Hepatic stellate cell (primary cell): Measurements from ENCODE around the gene OPHN1.

Experiments
- DNase-seq: peaks from one replicate; pipeline ENCODE4 v3.0.0; 2011; ENCODE audit warnings: low spot score

Gene OPHN1

DNA sequence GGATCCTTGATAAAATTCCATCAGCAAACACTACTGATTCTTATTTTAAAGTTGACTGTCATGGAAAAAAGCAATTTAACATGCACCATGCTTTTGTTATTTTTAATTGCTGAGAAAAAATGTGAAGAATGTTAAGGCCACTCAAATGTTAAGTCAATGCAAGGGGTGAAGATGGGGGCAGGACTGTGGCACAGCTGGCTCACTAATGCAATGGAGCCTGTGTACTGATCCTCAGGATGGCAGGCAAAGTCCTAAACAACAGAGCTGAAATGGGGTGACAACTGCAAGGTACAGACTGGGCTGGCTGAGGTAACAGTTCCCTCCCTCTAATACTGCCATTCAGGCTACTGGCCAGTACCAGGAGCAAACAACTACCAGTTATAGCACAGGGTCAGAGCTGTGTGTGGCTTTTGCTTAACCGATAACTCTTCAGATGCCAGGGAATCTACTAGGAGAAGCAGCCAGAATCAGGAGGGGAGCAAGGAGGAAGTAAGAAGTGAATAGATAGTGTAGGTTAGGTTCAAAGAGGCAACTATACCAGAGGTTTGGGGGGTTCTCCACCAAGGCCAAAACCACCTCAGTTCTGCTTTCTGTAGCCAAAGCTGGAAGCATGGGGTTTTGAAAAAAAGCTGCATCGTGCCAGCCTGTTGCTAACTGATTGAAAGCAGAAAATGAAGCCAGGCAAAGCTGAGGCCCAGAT, 372.6 kb downstream of the OPHN1 start:
- DNase-seq, result peak; percentile 4

DNA sequence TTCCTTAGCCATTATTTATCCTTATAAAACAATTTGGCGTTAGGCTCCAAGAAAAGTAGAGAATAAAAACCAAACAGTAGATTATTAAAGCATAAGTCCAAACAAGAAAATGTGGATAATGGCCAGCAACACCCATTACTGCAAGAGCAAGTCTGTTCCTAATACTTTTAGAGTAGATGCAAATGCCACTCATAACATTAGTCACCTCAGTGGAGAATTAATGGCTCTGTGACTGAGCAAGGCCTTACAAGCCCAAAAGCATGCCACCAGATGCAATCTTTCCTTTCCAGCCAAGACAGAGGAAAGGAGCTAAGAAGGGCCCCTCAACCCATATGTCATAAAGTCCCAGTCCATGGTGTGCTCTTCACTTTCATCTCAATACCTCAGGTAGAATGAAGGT, 373.8 kb downstream of the OPHN1 start:
- no peak for DNase-seq

DNA sequence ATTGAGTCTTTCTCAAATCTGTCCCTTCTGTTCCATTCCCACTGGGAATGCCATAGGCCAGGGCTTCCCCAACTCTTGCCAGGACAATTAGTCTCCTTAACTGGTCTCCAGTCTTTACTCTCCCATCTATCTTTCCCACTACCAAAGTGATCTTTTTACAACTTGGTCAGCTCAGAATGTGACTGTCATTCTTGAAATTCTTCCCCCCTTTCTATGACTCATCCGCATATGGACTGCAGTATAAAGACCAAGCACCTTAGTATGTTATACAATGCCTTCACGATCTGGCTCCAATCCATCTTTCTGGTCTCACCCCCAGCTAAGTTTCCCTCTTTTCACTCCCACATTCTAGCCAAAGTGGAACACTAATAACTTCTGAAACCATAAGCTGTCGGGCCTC, 383.8 kb downstream of the OPHN1 start:
- DNase-seq, result no peak

DNA sequence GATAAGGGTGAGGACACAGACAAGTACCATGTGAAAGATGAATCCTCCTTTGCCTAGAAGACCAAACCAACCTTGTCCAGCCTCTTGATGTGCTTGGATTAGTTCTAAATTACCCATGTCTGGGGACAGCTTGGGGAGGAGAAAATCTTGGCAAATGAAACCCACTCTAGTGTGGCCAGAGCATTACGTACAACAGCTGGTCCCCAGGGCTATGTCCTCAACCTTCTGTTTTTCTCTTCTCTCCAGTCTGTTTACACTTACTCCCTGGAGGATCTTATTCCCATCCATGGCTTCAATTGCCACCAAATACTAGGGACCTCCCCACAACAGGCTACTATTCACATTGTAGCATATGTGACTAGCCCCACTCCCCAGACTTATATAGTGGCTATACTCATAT, 384.5 kb downstream of the OPHN1 start:
- no peak for DNase-seq

DNA sequence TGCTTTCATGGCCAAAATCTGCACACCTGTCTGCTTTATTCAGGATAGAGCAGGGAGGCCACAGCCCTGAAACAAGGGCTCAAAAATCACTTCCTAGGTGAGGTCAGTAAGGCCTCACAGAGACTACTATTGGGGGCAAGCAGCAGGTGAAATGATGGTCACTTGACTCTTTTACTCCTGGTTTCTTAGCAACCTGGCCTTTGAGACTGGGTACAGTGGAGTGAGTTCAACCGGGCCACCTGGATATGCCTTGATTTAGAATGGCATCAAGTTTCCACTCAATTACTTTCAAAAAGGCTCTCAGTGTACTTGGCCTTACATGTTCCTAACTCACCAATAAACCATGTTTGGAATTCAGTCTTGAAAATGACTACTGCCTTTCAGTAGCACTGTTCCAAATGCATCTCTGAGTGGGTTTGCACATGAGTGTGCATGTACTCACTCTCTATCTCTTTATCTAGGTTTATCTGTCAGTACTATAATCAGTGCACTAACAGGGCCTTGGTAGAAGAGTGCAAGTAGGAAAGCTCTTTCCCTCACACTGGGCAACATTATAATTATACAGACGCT, 388.2 kb downstream of the OPHN1 start:
- DNase-seq, result no peak

DNA sequence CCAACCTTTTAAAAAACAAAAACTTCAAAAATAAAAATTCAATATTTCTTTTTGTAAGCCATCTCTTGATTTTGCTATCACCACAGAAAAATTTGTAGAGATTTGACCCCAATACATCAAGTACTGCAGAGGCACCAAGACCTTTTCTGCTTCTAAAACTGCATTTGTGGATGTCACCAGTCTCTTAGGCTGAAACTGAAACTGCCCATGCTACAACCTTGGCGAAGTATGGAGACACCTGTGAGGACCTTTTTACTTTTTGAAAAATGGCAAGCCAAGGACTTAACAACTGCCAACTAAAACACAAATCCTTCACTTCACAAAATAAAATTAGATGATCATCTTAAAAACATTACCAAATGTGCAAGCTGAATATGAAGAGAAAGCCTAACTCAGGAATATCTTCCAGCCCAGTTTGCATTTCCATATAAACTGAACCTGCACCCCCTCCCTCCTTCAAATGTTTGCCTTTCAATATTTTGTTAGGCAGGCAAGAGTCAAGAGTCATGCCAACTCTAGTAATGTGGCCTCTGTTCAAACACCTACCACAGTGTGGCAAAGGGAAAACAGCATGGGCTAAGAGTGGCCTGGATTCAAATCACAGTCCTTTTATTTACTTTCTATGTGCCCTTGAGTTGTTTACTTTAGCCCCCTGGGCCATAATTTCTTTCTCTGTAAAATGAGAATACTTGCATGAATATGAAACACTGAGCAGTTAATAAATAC, 389.4 kb downstream of the OPHN1 start:
- DNase-seq, result no peak

DNA sequence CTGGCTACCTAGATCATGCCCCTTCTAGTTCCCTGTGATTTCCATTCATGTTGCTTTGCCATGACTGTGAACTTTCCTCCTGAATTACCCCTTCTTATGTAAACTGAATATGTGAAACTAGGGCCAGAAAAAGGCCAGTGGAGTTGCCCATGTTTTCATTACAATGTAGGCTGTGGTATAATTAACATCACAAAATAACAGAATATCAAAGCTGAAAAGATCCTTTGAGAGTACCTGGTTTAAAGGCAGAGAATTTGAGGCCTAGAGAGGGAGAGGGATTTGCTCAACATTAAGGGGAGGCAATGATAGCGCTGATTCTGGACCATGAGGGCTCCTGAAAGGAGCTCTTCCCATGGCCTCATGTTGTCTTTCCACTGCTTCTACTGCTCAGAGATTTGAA, 392.2 kb downstream of the OPHN1 start:
- no peak for DNase-seq

DNA sequence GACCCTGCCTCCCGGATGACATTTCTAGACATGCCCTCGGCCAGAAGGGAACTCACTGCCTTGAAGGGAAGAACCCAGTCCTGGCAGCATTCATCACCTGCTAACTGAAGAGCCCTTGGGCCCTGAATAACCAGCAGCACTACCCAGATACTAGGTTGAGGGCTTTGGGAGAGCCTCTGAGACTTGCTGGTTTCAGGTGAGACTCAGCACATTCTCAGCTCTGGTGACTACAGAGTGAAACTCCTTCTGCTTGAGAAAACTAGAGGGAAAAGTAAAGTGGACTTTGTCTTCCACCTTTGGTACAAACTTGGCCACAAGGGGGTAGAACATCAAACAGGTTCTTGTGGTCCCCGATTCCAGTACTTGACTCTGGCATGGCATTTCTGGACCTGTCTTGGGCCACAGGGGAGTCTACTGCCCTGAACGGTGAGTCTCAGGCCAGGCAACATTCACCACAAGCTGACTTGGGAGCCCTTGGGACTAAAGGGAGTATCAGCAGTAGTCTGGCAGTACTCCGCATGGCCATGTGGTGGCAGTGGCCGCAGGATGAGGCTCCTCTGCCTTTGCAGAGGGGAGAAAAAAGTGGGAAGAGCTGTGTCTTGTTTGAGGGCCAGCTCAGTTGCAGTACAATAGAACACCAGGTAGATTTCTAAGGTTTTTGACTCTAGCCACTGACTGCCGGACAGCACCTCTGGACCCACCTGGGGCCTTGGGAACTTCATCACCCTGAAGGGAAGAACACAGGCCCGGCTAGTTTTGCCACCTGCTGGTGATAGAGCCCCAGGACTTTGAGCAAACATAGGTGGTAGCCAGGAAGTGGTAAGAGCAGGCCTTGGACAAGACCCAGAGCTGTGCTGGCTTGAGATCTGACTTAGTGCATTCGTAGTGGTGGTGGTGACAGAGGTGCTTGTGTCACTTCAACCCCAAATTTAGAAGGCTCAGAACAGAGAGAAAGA, 414.8 kb downstream of the OPHN1 start:
- peak; percentile 11 for DNase-seq

DNA sequence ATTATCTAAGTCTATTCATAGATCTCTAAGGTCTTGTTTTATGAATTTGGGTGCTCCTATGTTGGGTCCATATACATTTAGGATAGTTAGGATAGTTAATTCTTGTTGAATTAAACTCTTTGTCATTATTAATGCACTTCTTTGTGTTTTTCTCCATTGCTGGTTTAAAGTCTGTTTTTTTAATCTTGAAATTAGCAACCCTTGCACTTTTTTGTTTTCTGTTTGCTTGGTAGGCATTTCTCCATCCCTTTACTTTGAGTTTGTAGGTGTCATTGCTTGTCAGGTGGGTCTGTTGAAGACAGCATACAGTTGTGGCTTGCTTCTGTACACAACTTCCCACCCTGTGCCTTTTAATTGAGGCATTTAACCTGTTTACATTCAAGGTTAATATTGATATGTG, 434.8 kb downstream of the OPHN1 start:
- DNase-seq, result no peak
